Astrocyte of the cerebellum (primary cell): ENCODE results near the gene MCOLN2.

Experiments used
- DNase-seq: peaks from one replicate; pipeline ENCODE4 v3.0.0-alpha.2; 2011; ENCODE audit warnings: low read depth
- H3K4me3 ChIP-seq: 2 replicates; pipeline ENCODE4 v1.5.1; 2011; ENCODE audit warnings: mild to moderate bottlenecking, low read depth, low read length, moderate library complexity
- CTCF ChIP-seq: IDR thresholded peaks from 2 replicates; pipeline ENCODE4 v1.5.1; 2012; ENCODE audit warnings: low read length, low read depth, moderate library complexity, mild to moderate bottlenecking; ENCODE audit errors: missing control alignments
- in situ Hi-C: cut with HindIII; loops from 2 replicates; pipeline ENCODE4 v1.10.0; 2017; ENCODE audit warnings: low sequenced_read_pairs

Gene MCOLN2

GRCh38 chr1:84923317-84923716 lies 73.6 kb downstream of the MCOLN2 start:
- in situ Hi-C loops = no loop called here
- DNase-seq = no peak
- no peak for TF ChIP-seq CTCF
- H3K4me3 ChIP-seq = no peak overlapping the region

DNA sequence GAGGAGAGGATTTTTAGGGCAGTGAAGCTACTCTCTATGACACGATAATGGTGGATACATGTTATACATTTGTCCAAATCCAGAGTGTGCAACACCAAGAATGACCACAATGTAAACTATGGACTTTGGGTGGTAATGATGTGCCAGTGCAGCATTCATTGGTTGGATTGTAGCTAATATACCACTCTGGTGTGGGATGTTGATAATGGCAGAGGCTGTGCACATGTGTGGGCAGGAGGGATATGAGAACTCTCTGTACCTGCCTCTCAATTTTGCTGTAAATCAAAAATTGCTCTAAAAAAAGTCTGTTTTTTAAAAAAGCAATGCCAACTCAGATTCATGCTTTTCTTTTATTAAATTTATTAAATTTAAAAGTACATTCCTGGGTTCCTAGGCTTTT lies 76.8 kb downstream of the MCOLN2 start:
- no peak for DNase-seq
- no peak overlapping the region for H3K4me3 ChIP-seq
- in situ Hi-C loops = no loop called here
- no peak for TF ChIP-seq CTCF

GRCh38 chr1:84919461-84919970 lies 77.4 kb downstream of the MCOLN2 start:
- H3K4me3 ChIP-seq = no peak overlapping the region
- TF ChIP-seq CTCF = no peak
- DNase-seq = no peak
- in situ Hi-C loops = no loop called here

GRCh38 chr1:84918726-84919336 lies 78.1 kb downstream of the MCOLN2 start:
- TF ChIP-seq CTCF = no peak
- no peak for DNase-seq
- H3K4me3 ChIP-seq = no peak overlapping the region
- in situ Hi-C loops = no loop called here

GRCh38 chr1:84916897-84917296 lies 80.0 kb downstream of the MCOLN2 start:
- H3K4me3 ChIP-seq = no peak overlapping the region
- no peak for DNase-seq
- TF ChIP-seq CTCF = no peak
- in situ Hi-C loops = no loop called here

DNA sequence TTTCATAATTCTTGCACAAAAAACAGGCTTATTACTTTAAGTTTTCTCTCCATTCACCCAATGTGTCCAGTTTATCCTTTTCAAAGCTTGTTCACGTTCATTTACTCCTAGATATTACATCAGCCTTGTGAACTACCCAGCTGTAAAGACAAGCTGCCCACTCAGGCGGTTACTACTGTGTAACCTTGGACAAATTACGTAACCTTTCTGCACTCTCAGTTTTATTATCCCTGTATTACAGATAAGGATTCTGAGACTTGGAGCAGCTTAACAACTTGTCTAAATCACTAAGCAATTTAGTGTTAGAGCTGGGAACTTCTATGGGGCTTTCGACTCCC lies 83.4 kb downstream of the MCOLN2 start:
- H3K4me3 ChIP-seq = no peak overlapping the region
- no peak for TF ChIP-seq CTCF
- in situ Hi-C loops = no loop called here
- no peak for DNase-seq
